Epithelial cell of proximal tubule (primary cell): ENCODE results near the gene ADIG. TPM values are rescaled to one million over a fixed set of nuclear protein-coding genes. Genes with fewer than 3 reads are reported as not detected.

Experiments used
- DNase-seq: peaks from one replicate; pipeline ENCODE4 v3.0.0-alpha.2; 2011; ENCODE audit warnings: low read depth
- H3K4me3 ChIP-seq: 2 replicates; pipeline ENCODE4 v1.5.1; 2011; ENCODE audit warnings: low read depth, mild to moderate bottlenecking, low read length
- total RNA-seq: library from RNA; depleted of rRNA; stranded (reverse); fragments of >200 nt; gene quantifications from 2 replicates; pipeline ENCODE4 v1.2.3, GENCODE V29; 2015
- TF ChIP-seq, protein P1 (sequence below): conservative IDR thresholded peaks from 2 replicates; pipeline ENCODE4 v1.5.1; 2012; ENCODE audit warnings: low read depth, mild to moderate bottlenecking, low read length

The ADIG gene
- total RNA-seq, 1 donor from 2014 or later: not detected

DNA sequence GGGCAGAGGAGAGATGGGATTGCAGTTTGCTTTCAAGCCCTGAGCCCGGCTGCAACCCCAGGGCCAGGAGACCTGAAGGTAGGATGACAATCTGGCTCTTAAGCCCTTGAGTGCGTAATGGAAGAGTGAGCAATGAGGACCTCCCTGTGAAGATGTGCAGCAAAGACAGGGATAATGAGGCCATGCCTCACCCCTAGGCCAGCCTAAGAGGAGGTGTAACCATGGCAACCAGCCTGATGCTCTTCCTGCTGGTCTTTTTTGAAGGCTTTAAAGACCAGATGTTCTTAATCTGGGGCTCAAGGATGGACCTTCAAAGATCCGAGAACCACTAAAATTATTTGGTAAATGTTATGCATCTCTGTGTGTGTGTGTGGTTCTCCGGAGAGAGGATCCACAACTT lies 28.8 kb downstream of the ADIG start:
- no peak overlapping the region for H3K4me3 ChIP-seq
- TF ChIP-seq, protein P1, sequence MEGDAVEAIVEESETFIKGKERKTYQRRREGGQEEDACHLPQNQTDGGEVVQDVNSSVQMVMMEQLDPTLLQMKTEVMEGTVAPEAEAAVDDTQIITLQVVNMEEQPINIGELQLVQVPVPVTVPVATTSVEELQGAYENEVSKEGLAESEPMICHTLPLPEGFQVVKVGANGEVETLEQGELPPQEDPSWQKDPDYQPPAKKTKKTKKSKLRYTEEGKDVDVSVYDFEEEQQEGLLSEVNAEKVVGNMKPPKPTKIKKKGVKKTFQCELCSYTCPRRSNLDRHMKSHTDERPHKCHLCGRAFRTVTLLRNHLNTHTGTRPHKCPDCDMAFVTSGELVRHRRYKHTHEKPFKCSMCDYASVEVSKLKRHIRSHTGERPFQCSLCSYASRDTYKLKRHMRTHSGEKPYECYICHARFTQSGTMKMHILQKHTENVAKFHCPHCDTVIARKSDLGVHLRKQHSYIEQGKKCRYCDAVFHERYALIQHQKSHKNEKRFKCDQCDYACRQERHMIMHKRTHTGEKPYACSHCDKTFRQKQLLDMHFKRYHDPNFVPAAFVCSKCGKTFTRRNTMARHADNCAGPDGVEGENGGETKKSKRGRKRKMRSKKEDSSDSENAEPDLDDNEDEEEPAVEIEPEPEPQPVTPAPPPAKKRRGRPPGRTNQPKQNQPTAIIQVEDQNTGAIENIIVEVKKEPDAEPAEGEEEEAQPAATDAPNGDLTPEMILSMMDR: no peak
- DNase-seq: no peak

DNA sequence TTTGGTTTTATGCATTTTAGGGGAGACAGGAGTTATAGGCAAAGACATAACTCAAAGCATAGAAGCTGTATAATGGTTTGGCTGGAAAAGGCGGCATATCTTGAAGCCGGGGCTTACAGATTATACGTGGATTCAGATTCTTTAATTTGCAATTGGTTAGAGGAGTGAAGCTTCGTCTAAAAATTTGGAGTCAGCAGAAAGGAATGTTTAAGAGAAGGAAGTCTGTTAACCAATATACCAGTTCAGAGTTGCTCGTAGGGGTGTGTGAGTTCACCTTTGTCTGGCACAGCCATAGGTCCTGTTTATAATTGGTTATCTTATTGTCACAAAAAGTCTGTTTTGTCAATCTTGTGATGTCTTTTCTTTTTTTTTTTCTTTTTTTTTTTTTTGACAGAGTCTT lies 29.5 kb downstream of the ADIG start:
- no peak overlapping the region for H3K4me3 ChIP-seq
- DNase-seq: peak; percentile 37
- TF ChIP-seq, protein P1: no peak

DNA sequence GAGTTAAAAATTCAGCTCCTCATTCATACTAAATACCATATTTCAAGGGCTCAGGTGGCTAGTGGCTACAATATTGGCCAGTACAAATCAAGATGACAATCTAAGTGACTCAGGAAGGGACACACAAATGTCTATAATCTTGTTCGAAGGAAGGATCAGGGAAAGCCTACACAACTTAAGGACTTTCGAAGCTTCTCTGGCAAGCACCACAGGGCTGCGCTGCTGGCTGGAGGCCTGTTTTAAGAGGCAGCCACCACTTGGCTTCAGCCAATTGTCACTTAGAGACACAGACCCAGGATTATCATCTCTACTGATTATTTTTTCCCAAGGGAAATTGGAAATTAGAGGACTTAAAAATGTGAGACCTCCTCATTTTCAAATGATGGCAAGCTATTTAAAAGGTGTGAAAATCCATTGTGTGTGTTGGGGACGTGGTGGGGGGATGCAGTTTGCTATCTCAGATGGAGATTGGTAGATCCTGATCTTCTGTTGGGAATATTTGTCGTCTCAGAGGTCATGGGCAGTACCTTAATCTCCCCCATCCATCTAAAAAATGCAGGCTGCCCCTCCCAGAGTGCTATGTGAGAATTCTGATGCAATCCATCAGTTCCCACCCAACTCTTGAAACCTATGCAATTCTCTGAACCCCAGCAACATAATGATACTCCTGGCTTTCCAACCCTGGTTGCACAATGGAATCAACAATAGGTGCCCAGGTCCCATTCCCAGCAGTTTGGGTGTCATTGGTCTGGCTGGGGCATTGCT lies 31.9 kb downstream of the ADIG start:
- TF ChIP-seq, protein P1: no peak
- no peak overlapping the region for H3K4me3 ChIP-seq
- no peak for DNase-seq

DNA sequence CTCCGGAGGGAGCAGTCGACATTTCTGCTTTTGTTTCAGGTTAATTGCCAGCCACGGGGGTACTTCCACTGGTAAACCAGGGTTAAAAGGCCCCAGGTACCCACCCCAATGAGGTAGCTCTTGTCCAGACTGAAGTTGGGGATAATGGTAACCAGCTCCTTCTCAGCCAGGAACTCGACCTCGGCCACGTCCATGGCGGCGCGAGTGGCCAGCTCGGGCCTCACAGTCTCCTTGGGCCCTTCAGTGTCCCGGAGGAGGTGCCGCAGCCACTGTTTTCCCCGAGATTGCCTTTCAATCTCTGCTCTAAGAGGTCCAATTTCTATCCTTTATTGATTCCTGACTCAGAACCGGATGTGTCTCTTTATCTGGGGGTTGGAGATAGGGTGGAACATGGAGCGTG lies 34.3 kb downstream of the ADIG start:
- TF ChIP-seq, protein P1: no peak
- H3K4me3 ChIP-seq: no peak overlapping the region
- no peak for DNase-seq

DNA sequence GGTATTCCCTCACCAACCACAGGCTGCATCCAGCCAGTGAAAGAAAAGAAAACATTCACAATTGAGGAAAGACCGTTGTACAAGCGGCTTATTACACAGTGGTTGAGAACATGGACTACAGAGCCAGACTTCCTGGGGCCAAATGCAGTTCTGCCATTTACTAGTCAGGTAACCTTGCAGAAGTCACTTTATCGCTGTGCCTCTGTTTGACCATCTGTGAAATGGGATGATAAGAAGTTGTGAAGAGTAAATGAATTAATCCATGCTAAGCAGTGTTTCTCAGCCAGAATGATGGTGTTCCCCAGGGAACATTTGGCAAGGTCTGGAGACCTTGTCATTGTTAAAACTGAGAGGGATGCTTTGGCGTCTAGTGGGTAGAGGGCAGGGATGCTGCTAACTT lies 35.5 kb downstream of the ADIG start:
- DNase-seq: no peak
- TF ChIP-seq, protein P1: no peak
- H3K4me3 ChIP-seq: no peak overlapping the region

DNA sequence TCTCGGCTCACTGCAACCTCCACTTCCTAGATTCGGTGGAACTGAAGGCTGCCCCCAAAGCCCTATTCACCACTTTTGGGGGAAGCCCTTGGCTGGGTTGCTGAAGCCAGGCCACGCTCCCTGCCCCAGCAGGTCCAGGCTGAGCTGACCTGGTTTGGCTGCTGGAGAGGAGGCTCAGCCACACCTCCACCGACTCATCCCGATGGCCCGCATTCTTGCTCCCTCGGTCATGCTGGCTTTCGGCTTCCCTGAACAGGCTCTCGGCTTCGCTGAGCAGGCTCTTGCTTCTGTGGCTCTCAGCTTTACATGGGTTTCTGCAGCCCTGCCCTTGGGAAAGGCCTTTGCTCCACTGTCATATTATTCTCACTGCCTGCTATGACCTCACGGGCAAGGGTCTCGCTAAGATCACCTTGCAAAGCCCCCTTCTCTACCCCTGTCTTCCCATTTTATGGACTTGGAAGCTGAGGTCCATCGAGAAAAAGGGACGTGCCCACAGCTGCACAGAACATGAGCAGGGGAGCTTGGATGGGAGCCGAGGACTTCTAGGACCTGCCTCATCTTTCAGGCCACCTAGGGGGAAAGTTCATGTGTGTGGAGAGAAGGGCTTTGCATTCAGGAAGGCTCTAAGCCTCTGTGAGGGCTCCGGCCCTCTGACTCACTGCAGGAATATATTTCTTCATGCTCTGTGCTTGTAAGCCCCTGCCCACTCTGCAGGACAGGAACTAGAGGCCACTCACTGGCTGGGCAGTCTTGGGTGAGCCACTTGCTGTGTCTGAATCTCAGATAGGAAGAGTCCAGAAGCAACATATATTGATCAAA lies 36.2 kb downstream of the ADIG start:
- peak overlapping the region; percentile 3 for H3K4me3 ChIP-seq
- TF ChIP-seq, protein P1: no peak
- DNase-seq: peak; percentile 71

DNA sequence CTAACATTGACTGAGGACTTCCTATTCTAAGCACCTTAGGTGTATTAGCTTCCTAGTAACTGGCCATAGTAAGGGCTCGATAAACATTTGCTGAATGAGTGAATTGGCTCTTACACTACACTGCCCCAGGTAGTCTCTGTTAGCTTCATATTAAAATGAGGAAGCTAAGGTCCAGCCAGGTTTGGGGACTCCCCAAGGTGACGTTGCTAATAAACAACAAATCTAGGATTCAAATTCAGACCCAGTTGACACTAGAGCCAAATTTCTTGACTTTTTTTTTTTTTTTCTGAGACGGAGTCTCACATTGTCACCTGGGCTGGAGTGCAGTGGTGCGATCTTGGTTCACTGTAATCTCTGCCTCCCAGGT lies 36.8 kb downstream of the ADIG start:
- TF ChIP-seq, protein P1: no peak
- DNase-seq: no peak
- H3K4me3 ChIP-seq: no peak overlapping the region
